ENCODE results near the gene PAX8. TPM values are rescaled to one million over a fixed set of nuclear protein-coding genes. Genes with fewer than 3 reads are reported as not detected.

PAX8 gene
- total and polyA plus RNA-seq, 10 of the 15 experiments (the other 5 are each of a cell fraction or from before 2014, with no cell fraction given), result 0.16 to 2.5 (median 0.97) TPM

- TF ChIP-seq RCOR1 (conservative IDR thresholded peaks at IDR 0.05; ENCODE audit: low read depth, low read length), result no peak
- TF ChIP-seq HSF1 (IDR thresholded peaks at IDR 0.05; ENCODE audit: low read depth, low read length), result no peak
- TF ChIP-seq STAT1 (conservative IDR thresholded peaks at IDR 0.05), result no peak
- no peak for TF ChIP-seq PKNOX1 (IDR thresholded peaks at IDR 0.05)
- TF ChIP-seq ATF2 (IDR thresholded peaks at IDR 0.05; ENCODE audit: low read length), result no peak
- TF ChIP-seq ELK1 (IDR thresholded peaks at IDR 0.05; ENCODE audit: low read depth, low read length), result no peak
- no peak for TF ChIP-seq MTA3 (IDR thresholded peaks at IDR 0.05; ENCODE audit: borderline replicate concordance, low read length)
- no peak for TF ChIP-seq ZNF687 (IDR thresholded peaks at IDR 0.05)
- no peak for TF ChIP-seq MEF2B (IDR thresholded peaks at IDR 0.05; ENCODE audit: partially characterized antibody, poor library complexity, severe bottlenecking)
- no peak for TF ChIP-seq ZNF274 (IDR thresholded peaks at IDR 0.05; ENCODE audit: insufficient read depth, insufficient read length)
- TF ChIP-seq YBX1 (IDR thresholded peaks at IDR 0.05), result no peak
- no peak for TF ChIP-seq FOXK2 (IDR thresholded peaks at IDR 0.05)
- TF ChIP-seq SP1 (IDR thresholded peaks at IDR 0.05; ENCODE audit: low read depth, low read length), result no peak
- no peak for TF ChIP-seq MEF2A (IDR thresholded peaks at IDR 0.05; ENCODE audit: insufficient read depth, low read depth, low read length)
- no peak for TF ChIP-seq DPF2 (IDR thresholded peaks at IDR 0.05)
- TF ChIP-seq YY1 (IDR thresholded peaks at IDR 0.05; ENCODE audit: low read depth, low read length), result no peak
- TF ChIP-seq ZNF24 (IDR thresholded peaks at IDR 0.05), result no peak
- CTCF ChIA-PET, result interaction anchor here (1.7 to 1.9 kb wide), 2 partner anchors 10 to 130 kb away, joined by 4 to 9 read pairs; no protein-coding TSS in a partner anchor
- FAIRE-seq (no peak), DNase-seq (ENCODE audit: low read depth, low spot score) (no peak), ATAC-seq (no peak)
- Histone ChIP-seq H3K4me2 (ENCODE audit: control insufficient read depth, insufficient read depth) (no peak overlapping the region), H3K4me3 (no peak overlapping the region), H3K27ac (ENCODE audit: control insufficient read depth, insufficient read depth) (no peak overlapping the region), H3K4me1 (ENCODE audit: control insufficient read depth, insufficient read depth, low read length) (no peaks in the 10 kb centered on the region), H3K27me3 (replicated peaks in 1 of 2; ENCODE audit: control insufficient read depth in 2 of 2, insufficient read depth in 2 of 2, low read length in 1 of 2) (no peaks in the 10 kb centered on the region), H3K79me2 (ENCODE audit: control insufficient read depth, insufficient read depth, low read length) (no peaks in the 10 kb centered on the region), H3K9me3 (replicated peaks; ENCODE audit: control insufficient read depth, insufficient read depth, low read length) (no peaks in the 10 kb centered on the region), H4K20me1 (ENCODE audit: control insufficient read depth, insufficient read depth) (no peaks in the 10 kb centered on the region), H2AFZ (ENCODE audit: control insufficient read depth, low read depth, low read length) (no peak overlapping the region), H3K36me3 (ENCODE audit: control insufficient read depth in 2 of 2, insufficient read depth in 2 of 2, low read length in 1 of 2) (peaks cover 0 to 2% of the 10 kb centered on the region in 2 experiments; a peak in 1 of 4 replicates), H3K9ac (ENCODE audit: control insufficient read depth, insufficient read depth, low read length) (no peak overlapping the region)
- in situ Hi-C loops (cut with MboI), result no loop called here
- WGBS (ENCODE audit: insufficient coverage, insufficient replicate concordance, low lambda C conversion rate, missing lambda C conversion rate), result 10% methylated on average over 7 of the region's 7 CpGs
- intact Hi-C loops (cut with micrococcal nuclease; ENCODE audit: unreplicated experiment), result no loop called here
- RAD21 ChIA-PET (ENCODE audit: unreplicated experiment), result no interaction called here
- POLR2A ChIA-PET, result no interaction called here
- SMC1A ChIA-PET (ENCODE audit: uncharacterized antibody, unreplicated experiment), result no interaction called here
- no TSS peak for BruUV-seq (replicated peaks)
These were observed 12.3 kb downstream of the PAX8 start for GRCh38 chr2:113266431-113266830.

Data from GM12878 (cell line).